ENCODE results near the gene RPS4Y1. TPM values are rescaled to one million over a fixed set of nuclear protein-coding genes. Genes with fewer than 3 reads are reported as not detected.

The RPS4Y1 gene
- total and polyA plus RNA-seq, 2 of the 4 experiments (the other 2 are of a cell fraction): not detected

GRCh38 chrY:2883561-2883960 is 42.2 kb downstream of the RPS4Y1 start:
- Histone ChIP-seq H2BK120ac (ENCODE audit: low read depth, low read length) (no peak overlapping the region), H3K4me3 (ENCODE audit: insufficient read depth, low read depth, low read length) (no peak overlapping the region), H2AK5ac (ENCODE audit: low read depth, low read length) (no peak overlapping the region), H3K4me2 (ENCODE audit: low read depth, low read length) (no peak overlapping the region), H2BK5ac (ENCODE audit: low read depth, low read length, poor library complexity, severe bottlenecking) (no peak overlapping the region), H4K91ac (ENCODE audit: insufficient read depth, low read depth, low read length) (no peak overlapping the region), H3K14ac (replicated peaks; ENCODE audit: low read depth, low read length) (no peak overlapping the region), H3K79me1 (ENCODE audit: low read depth in 1 of 2, low read length in 2 of 2) (no peaks in the 10 kb centered on the region), H3K4me1 (ENCODE audit: control insufficient read depth, insufficient read depth, low read length) (no peaks in the 10 kb centered on the region), H2BK20ac (ENCODE audit: low read depth, low read length) (no peak overlapping the region), H4K8ac (ENCODE audit: low read depth in 2 of 2, low read length in 2 of 2) (no peak overlapping the region), H3K27me3 (ENCODE audit: control insufficient read depth, insufficient read depth, low read length) (no peaks in the 10 kb centered on the region), H3K9me1 (ENCODE audit: insufficient read depth, low read length) (no peaks in the 10 kb centered on the region), H3K36me3 (ENCODE audit: control insufficient read depth, insufficient read depth, low read length) (no peaks in the 10 kb centered on the region), H3K9me3 (ENCODE audit: control insufficient read depth, insufficient read depth, low read length) (no peaks in the 10 kb centered on the region), H2BK15ac (ENCODE audit: low read depth, low read length) (no peak overlapping the region), H3K4ac (ENCODE audit: low read depth, low read length) (no peak overlapping the region), H2AK9ac (replicated peaks; ENCODE audit: low read depth, low read length, poor library complexity) (no peak overlapping the region), H4K5ac (ENCODE audit: low read depth, low read length) (no peak overlapping the region), H2AFZ (replicated peaks; ENCODE audit: low read length, poor library complexity) (no peak overlapping the region), H4K20me1 (ENCODE audit: insufficient read depth, low read length) (no peaks in the 10 kb centered on the region), H3K23ac (ENCODE audit: low read depth, low read length) (no peak overlapping the region), H3K9ac (ENCODE audit: low read depth, low read length) (no peak overlapping the region), H3K56ac (ENCODE audit: extremely low read depth, insufficient read depth, low read length) (no peak overlapping the region), H3K18ac (ENCODE audit: low read depth, low read length) (no peak overlapping the region), H3K27ac (ENCODE audit: insufficient read depth, low read length) (no peak overlapping the region)
- intact Hi-C loops (cut with micrococcal nuclease): no loop called here
- ChIA-PET CTCF (no interaction called here), POLR2A (ENCODE audit: unreplicated experiment) (no interaction called here)
- TF ChIP-seq USF2 (IDR thresholded peaks at IDR 0.05; ENCODE audit: low read depth, low read length) (no peak), MAZ (IDR thresholded peaks at IDR 0.05; ENCODE audit: borderline replicate concordance, low read depth, low read length) (no peak), POLR2A (IDR thresholded peaks at IDR 0.05; ENCODE audit: low read depth, low read length) (no peak), CEBPB (IDR thresholded peaks at IDR 0.05; ENCODE audit: low read depth, low read length) (no peak), CHD1 (IDR thresholded peaks at IDR 0.05; ENCODE audit: low read depth, low read length) (no peak), ELK1 (IDR thresholded peaks at IDR 0.05; ENCODE audit: borderline replicate concordance, low read depth, low read length) (no peak), NFE2L2 (IDR thresholded peaks at IDR 0.05; ENCODE audit: low read depth, low read length) (no peak), MXI1 (IDR thresholded peaks at IDR 0.05; ENCODE audit: borderline replicate concordance, low read depth, low read length) (no peak), RFX5 (IDR thresholded peaks at IDR 0.05; ENCODE audit: low read depth, low read length) (no peak), MAFK (IDR thresholded peaks at IDR 0.05; ENCODE audit: low read depth, low read length) (no peak), FOS (IDR thresholded peaks at IDR 0.05; ENCODE audit: low read depth, low read length) (no peak), CTCF (conservative IDR thresholded peaks at IDR 0.05; ENCODE audit: low read depth, low read length) (no peak), RAD21 (IDR thresholded peaks at IDR 0.05; ENCODE audit: low read length) (no peak), BHLHE40 (IDR thresholded peaks at IDR 0.05; ENCODE audit: low read depth, low read length) (no peak), SMC3 (IDR thresholded peaks at IDR 0.05; ENCODE audit: low read depth, low read length) (no peak), RCOR1 (IDR thresholded peaks at IDR 0.05; ENCODE audit: insufficient replicate concordance, low read length) (no peak)
- DNase-seq (no peak), ATAC-seq (ENCODE audit: low read depth) (no peak)
- BruUV-seq (replicated peaks): no TSS peak
- dilution Hi-C loops (cut with HindIII; ENCODE audit: low sequenced_read_pairs, unreplicated experiment): no loop called here
- in situ Hi-C loops (cut with MboI; ENCODE audit: low sequenced_read_pairs): no loop called here
- no CpG with 5 or more reads among the region's 1 CpG for WGBS, 2 experiments (ENCODE audit: extremely low coverage in 2 of 2, insufficient read length in 1 of 2)
